ENCODE measurements around the gene TOX2. TPM values are rescaled to one million over a fixed set of nuclear protein-coding genes. Genes with fewer than 3 reads are reported as not detected.
A peak's percentile ranks its signal among the peaks of the same experiment; 100 is the strongest.

TOX2 gene
- total RNA-seq, 2 donors from 2014 or later: 4.0 to 6.1 TPM

DNA sequence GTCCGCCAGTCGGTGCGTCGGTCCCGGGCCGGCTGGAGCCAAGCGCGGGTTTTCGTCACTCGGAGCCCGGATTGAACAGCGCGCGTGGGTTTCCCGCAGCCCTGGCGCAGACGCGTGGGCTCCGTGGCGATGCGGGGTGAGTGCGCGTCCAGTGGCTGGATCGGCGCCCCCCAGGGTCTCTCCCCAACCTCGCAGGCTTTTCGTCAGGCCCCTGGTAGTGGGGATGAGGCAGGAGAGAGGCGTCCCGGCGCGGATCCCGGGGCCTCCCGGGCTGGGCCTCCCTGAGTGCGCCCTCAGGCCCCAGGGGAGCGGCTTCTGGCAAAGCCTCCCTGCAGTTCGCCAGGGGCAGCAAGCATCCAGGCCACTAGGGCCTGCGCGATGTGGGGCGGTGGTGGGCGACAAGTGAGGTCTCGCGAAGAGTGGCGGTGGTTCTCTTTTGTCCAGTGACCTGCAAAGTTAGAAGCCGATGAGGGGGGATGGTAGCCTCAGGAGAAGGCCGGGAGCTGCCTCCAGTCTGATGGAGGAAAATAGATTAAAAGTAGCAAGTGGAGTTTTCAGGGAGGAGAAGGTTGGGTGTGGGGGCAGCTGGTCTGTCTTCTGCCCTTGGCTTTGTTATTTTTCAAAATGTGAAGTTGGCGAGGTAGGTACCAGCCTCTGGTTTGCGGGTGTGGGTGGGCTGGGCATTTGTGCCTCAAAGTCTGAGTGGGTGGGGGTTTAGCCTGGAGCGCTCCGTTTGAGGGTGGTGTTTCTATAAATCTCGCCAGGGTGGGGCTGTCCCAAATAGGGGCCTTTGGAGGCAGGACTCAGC lies 1.6 kb downstream of the TOX2 start:
- no peak for DNase-seq
- H3K27me3 ChIP-seq: peaks cover 20% of the 10 kb centered on the region
- H3K36me3 ChIP-seq: no peaks in the 10 kb centered on the region
- H3K9ac ChIP-seq (ENCODE audit: low read depth in 2 of 2, low read length in 2 of 2): peak overlapping the region; percentile 12 to 68
- no peaks in the 10 kb centered on the region for H3K9me3 ChIP-seq
- peak overlapping the region; percentile 47 for H3K4me3 ChIP-seq
- intact Hi-C loops (cut with DNase I): no loop called here
- no peak overlapping the region for H3K27ac ChIP-seq
- TF ChIP-seq, protein P1, sequence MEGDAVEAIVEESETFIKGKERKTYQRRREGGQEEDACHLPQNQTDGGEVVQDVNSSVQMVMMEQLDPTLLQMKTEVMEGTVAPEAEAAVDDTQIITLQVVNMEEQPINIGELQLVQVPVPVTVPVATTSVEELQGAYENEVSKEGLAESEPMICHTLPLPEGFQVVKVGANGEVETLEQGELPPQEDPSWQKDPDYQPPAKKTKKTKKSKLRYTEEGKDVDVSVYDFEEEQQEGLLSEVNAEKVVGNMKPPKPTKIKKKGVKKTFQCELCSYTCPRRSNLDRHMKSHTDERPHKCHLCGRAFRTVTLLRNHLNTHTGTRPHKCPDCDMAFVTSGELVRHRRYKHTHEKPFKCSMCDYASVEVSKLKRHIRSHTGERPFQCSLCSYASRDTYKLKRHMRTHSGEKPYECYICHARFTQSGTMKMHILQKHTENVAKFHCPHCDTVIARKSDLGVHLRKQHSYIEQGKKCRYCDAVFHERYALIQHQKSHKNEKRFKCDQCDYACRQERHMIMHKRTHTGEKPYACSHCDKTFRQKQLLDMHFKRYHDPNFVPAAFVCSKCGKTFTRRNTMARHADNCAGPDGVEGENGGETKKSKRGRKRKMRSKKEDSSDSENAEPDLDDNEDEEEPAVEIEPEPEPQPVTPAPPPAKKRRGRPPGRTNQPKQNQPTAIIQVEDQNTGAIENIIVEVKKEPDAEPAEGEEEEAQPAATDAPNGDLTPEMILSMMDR (IDR thresholded peaks at IDR 0.05): no peak
- H3K4me1 ChIP-seq: no peaks in the 10 kb centered on the region

DNA sequence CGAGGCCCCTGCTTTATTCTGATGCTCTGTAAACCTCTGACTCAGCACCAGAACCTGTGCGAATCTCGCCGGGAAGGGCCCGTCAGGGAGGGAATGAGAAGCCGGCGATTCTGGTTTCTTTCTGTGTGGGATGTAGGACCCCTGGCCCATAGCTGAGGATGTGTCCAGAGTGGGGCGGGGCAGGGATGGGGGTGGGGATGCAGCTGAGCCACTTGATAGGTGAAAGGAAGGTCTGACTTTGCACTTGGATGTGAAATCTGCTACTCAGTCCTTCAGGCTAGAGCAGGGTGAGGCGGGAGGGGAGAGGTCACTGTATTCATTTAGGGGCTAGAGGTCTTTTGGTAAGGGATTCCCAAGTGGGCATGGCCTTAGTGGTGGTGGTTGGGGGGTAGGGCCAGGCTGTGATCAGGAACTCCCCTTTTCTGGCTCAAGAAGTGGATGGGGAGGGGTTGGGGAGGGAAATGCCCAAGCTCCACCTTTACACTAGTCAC lies 2.3 kb downstream of the TOX2 start:
- intact Hi-C loops (cut with DNase I): no loop called here
- no peak for DNase-seq
- Histone ChIP-seq H3K9ac (ENCODE audit: low read depth in 2 of 2, low read length in 2 of 2) (no peak overlapping the region), H3K27ac (no peak overlapping the region), H3K27me3 (peaks cover 20% of the 10 kb centered on the region), H3K4me3 (no peak overlapping the region), H3K9me3 (no peaks in the 10 kb centered on the region), H3K36me3 (no peaks in the 10 kb centered on the region), H3K4me1 (no peaks in the 10 kb centered on the region)
- TF ChIP-seq, protein P1 (IDR thresholded peaks at IDR 0.05): no peak

DNA sequence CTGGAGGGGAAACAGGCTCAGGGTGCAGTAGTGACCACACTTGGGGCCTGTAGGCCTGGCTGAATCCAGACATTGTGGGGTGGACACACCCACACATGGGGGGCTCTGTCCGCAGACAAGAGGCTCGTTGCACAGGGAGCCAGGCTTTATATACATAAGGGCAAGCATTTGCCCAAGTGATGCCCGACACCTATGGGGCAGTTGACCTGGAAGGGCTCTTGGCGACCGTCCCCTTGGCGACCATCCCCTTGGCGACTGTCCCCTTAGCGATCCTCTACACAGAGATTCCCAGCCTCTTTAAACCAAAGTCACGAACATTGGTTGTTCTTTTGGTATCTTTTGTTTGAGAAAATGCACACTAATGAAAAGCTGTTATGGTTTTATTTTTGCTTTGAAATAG lies 2.7 kb downstream of the TOX2 start:
- no peak overlapping the region for H3K4me3 ChIP-seq
- H3K36me3 ChIP-seq: no peaks in the 10 kb centered on the region
- intact Hi-C loops (cut with DNase I): no loop called here
- H3K4me1 ChIP-seq: no peaks in the 10 kb centered on the region
- TF ChIP-seq, protein P1 (IDR thresholded peaks at IDR 0.05): no peak
- H3K9ac ChIP-seq (ENCODE audit: low read depth in 2 of 2, low read length in 2 of 2): no peak overlapping the region
- DNase-seq: no peak
- no peak overlapping the region for H3K27ac ChIP-seq
- H3K27me3 ChIP-seq: peaks cover 20% of the 10 kb centered on the region
- H3K9me3 ChIP-seq: no peaks in the 10 kb centered on the region

DNA sequence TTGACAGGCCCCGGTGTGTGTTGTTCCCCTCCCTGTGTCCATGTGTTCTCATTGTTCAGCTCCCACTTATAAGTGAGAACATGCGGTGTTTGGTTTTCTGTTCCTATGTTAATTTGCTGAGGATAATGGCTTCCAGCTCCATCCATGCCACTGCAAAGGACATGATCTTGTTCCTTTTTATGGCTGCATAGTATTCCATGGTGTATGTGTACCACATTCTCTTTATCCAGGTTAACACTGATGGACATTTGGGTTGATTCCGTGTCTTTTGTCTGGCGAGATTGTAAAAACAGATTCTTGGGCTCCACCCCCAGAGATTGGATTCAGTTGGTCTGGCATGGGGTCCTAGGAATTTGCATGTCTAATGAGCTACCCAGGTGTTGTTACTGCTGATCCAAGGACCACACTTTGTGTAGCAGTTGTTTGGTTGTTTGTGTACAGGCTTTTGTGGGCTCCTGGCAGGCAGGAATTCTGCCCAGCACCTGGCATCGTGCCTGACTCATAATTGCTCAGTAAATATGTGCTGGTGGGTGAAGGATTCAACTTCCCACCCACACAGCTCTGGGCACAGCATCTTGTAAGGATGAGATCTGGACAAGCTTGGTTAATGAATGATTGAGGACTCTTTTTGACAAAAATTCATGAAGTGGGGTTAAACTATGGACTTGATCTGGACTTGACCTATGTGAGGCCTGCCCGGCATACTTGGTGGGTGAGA lies 5.2 kb downstream of the TOX2 start:
- intact Hi-C loops (cut with DNase I): no loop called here

DNA sequence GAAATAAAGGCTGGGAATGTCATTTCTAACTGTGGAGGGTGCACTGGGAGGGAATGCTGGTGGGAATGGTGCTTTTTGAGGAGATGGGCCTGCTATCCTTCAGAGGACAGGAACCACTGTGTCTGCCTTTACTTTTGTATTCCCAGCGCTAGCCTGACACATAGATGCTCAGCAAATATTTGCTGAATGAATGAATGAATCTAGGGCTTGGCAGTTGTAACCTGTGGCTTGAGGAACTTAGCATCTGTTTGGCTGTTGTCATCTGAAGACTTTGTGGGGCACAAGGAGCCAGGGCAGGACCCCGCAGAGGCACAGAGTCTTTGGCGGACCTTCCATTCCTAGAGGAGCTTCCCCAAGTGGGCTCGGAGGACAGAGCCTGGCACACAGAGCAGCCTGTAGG lies 6.1 kb downstream of the TOX2 start:
- Histone ChIP-seq H3K9me3 (no peaks in the 10 kb centered on the region), H3K4me1 (no peaks in the 10 kb centered on the region), H3K36me3 (no peaks in the 10 kb centered on the region), H3K4me3 (no peak overlapping the region), H3K27ac (no peak overlapping the region), H3K9ac (ENCODE audit: low read depth in 2 of 2, low read length in 2 of 2) (no peak overlapping the region), H3K27me3 (peaks cover 6% of the 10 kb centered on the region)
- DNase-seq: no peak
- intact Hi-C loops (cut with DNase I): no loop called here
- TF ChIP-seq, protein P1 (IDR thresholded peaks at IDR 0.05): no peak

More for the DNA sequence above, 5.2 kb downstream of the TOX2 start:
- TF ChIP-seq, protein P1 (IDR thresholded peaks at IDR 0.05): no peak
- no peaks in the 10 kb centered on the region for H3K9me3 ChIP-seq
- H3K27ac ChIP-seq: no peak overlapping the region
- no peak overlapping the region for H3K9ac ChIP-seq (ENCODE audit: low read depth in 2 of 2, low read length in 2 of 2)
- no peak overlapping the region for H3K4me3 ChIP-seq
- H3K27me3 ChIP-seq: peaks cover 15% of the 10 kb centered on the region
- no peak for DNase-seq
- no peaks in the 10 kb centered on the region for H3K4me1 ChIP-seq
- no peaks in the 10 kb centered on the region for H3K36me3 ChIP-seq
